Measurements from ENCODE around the gene USP15.

The USP15 gene

DNA sequence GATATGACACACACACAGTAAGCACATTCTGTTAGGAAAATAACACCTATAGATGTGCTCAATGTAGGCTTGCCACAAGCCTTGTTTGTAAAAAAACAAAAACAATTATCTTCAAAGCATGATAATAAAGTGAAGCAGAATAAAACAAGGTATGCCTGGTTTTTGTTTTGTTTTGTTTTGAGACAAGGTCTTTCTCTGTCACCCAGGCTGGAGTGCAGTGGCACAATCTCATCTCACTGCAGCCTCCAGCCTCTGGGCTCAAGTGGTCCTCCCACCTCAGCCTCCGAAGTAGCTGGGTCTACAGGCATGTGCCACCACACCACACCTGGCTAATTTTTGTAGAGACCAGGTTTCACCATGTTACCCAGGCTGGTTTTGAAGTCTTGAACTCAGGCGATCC, 154.0 kb downstream of the USP15 start:
- no peak for DNase-seq (ENCODE audit: low read depth)
- TF ChIP-seq, protein P1, sequence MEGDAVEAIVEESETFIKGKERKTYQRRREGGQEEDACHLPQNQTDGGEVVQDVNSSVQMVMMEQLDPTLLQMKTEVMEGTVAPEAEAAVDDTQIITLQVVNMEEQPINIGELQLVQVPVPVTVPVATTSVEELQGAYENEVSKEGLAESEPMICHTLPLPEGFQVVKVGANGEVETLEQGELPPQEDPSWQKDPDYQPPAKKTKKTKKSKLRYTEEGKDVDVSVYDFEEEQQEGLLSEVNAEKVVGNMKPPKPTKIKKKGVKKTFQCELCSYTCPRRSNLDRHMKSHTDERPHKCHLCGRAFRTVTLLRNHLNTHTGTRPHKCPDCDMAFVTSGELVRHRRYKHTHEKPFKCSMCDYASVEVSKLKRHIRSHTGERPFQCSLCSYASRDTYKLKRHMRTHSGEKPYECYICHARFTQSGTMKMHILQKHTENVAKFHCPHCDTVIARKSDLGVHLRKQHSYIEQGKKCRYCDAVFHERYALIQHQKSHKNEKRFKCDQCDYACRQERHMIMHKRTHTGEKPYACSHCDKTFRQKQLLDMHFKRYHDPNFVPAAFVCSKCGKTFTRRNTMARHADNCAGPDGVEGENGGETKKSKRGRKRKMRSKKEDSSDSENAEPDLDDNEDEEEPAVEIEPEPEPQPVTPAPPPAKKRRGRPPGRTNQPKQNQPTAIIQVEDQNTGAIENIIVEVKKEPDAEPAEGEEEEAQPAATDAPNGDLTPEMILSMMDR (IDR thresholded peaks at IDR 0.05; ENCODE audit: low read depth, low read length) = no peak
- no peak for TF ChIP-seq POLR2A (IDR thresholded peaks at IDR 0.05; ENCODE audit: extremely low read depth, insufficient read length)
- no peak for TF ChIP-seq MYC (IDR thresholded peaks at IDR 0.05; ENCODE audit: low read depth, low read length)
- TF ChIP-seq, protein P2, sequence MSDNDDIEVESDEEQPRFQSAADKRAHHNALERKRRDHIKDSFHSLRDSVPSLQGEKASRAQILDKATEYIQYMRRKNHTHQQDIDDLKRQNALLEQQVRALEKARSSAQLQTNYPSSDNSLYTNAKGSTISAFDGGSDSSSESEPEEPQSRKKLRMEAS (IDR thresholded peaks at IDR 0.05; ENCODE audit: low read depth, low read length) = no peak
- H3K4me3 ChIP-seq (ENCODE audit: low read depth, low read length) = no peak overlapping the region

DNA sequence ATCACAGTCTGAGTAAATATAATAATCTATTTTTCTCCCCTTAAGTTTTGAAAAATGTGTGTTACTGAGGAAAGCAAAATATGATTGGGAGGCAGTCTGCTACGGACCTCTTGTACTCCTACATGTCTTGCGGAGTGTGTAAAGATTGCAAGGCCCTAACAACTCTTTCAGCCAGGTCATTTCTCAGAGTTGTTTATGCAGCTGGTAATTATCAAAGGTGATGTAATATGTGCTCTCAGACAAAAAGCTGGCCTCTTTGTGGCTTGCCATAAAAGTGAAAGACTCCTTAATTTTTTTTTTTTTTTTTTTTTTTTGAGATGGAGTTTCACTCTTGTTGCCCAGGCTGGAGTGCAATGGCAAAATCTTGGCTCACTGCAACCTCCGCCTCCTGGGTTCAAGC, 165.9 kb downstream of the USP15 start:
- no peak for DNase-seq (ENCODE audit: low read depth)
- no peak overlapping the region for H3K4me3 ChIP-seq (ENCODE audit: low read depth, low read length)
- TF ChIP-seq, protein P1 (IDR thresholded peaks at IDR 0.05; ENCODE audit: low read depth, low read length) = no peak
- TF ChIP-seq MYC (IDR thresholded peaks at IDR 0.05; ENCODE audit: low read depth, low read length) (no peak), POLR2A (IDR thresholded peaks at IDR 0.05; ENCODE audit: extremely low read depth, insufficient read length) (no peak)
- TF ChIP-seq, protein P2 (IDR thresholded peaks at IDR 0.05; ENCODE audit: low read depth, low read length) = no peak

DNA sequence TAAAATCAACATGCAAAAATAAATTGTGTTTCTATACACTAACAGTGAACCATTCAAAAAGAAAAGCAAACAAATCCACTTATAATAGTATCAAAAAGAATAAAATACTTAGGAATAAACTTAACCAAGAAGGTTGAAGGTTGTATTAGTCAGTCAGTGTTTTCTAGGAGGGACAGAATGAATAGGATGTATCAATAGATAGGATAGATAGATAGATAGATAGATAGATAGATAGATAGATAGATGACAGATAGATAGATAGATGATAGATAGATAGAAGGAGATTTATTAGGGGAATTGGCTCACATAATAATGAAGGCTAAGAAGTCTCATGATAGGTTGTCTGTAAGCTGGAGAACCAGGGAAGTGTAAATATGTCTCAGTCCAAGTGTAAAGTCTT, 169.3 kb downstream of the USP15 start:
- DNase-seq (ENCODE audit: low read depth) = no peak
- TF ChIP-seq MYC (IDR thresholded peaks at IDR 0.05; ENCODE audit: low read depth, low read length) (no peak), POLR2A (IDR thresholded peaks at IDR 0.05; ENCODE audit: extremely low read depth, insufficient read length) (no peak)
- TF ChIP-seq, protein P2 (IDR thresholded peaks at IDR 0.05; ENCODE audit: low read depth, low read length) = no peak
- TF ChIP-seq, protein P1 (IDR thresholded peaks at IDR 0.05; ENCODE audit: low read depth, low read length) = no peak
- no peak overlapping the region for H3K4me3 ChIP-seq (ENCODE audit: low read depth, low read length)

DNA sequence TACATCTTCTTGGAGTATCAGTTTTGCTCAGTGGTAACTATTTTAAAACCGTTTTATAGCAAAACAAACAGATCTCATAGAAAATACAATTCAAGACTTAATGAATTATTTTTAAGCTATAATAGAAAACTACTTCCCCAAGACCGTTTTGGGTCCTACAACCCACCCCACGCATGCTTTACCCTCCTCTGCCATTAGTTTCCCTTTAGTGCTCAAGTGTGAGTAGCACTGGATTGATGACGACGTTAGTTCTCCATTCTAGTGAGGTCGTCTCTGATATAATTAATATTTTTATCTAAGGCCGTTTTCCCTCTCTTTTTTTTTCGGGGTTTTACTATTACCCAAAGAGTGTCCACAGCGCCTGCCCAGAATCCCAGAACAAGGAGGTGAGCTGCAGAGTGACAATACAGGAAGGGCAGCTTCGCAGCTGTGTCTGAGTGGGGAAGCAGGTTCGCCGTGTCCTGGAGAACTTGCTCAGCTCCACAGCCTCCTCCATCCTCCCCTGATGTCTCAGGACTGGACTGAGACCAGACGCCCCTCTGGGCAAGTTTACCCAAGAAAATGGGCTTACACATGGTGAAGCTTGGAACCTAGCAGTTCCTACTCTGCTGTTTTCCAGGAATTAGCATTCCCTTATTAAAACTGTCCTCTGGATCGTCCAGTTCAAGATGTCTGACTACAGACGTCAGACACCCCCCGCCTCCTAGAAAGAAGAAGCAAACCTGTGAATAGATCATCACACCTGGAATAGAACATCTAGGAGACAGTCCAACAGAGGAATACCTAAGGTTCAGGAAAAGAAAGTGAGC, 174.5 kb downstream of the USP15 start:
- TF ChIP-seq MYC (IDR thresholded peaks at IDR 0.05; ENCODE audit: low read depth, low read length) = no peak
- TF ChIP-seq, protein P2 (IDR thresholded peaks at IDR 0.05; ENCODE audit: low read depth, low read length) = no peak
- TF ChIP-seq, protein P1 (IDR thresholded peaks at IDR 0.05; ENCODE audit: low read depth, low read length) = no peak
- TF ChIP-seq POLR2A (IDR thresholded peaks at IDR 0.05; ENCODE audit: extremely low read depth, insufficient read length) = no peak
- H3K4me3 ChIP-seq (ENCODE audit: low read depth, low read length) = peak overlapping the region; percentile 30
- DNase-seq (ENCODE audit: low read depth) = peak; percentile 31

DNA sequence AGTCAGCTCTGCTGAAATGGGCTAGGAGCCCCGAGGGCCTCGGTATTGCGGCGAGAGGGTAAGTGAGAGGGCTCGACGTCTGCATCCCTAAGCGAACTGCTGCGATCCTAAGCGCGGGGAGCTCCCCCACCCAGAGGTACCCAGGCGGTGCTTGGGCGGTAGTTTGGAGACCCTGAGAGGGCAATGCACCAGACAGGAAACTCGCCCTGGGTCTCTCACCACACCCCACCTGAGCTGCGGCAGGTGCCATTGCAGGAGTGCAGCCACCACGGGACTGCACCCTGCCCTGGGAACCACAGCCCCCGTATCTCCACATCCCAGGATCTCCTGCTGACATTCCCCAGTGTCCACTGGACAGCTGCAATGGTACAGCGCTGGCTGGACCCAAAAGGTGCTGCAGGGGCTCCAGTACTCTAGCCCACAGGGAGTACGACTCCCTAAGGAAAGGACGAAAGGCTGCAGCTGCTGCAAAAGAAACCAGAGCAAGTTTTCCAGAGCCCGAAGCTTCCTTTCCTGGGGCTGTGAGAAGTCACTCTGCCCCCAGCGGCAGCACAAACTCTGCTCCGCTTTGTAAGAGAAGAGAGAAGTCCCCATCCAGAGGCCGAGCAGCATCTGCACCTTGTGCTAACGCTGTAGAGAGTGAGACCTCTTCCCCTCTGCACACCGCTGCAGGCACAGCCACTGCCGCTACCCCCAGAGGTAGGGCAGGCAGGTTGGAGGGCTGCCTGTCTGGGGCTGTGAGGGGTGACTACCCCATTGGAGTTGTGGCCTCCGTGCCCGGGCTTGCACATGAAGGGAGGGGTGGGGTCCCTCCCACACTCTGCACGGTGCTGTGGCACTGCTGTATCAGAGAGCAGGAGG, 175.3 kb downstream of the USP15 start:
- DNase-seq (ENCODE audit: low read depth) = peak; percentile 67
- H3K4me3 ChIP-seq (ENCODE audit: low read depth, low read length) = peak overlapping the region; percentile 30

More for the DNA sequence above, 175.3 kb downstream of the USP15 start:
- TF ChIP-seq, protein P2 (IDR thresholded peaks at IDR 0.05; ENCODE audit: low read depth, low read length) = no peak
- TF ChIP-seq, protein P1 (IDR thresholded peaks at IDR 0.05; ENCODE audit: low read depth, low read length) = peak; percentile 76
